HG02981 (cell line): ENCODE measurements around the gene ARMC12.

Experiments used
- ATAC-seq: cut with Tn5 transposase; IDR thresholded peaks from one replicate; pipeline ENCODE4 v1.9.1; 2021; ENCODE audit warnings: mild to moderate bottlenecking, moderate library complexity; ENCODE audit not compliant: unreplicated experiment

ARMC12 gene

GRCh38 chr6:35769211-35769610 lies 32.4 kb downstream of the ARMC12 start:
- no peak for ATAC-seq

- ATAC-seq, result no peak
These were observed 34.5 kb downstream of the ARMC12 start for GRCh38 chr6:35771343-35771627.

- no peak for ATAC-seq
These were observed 37.4 kb downstream of the ARMC12 start for GRCh38 chr6:35774116-35774794.

GRCh38 chr6:35775031-35775430 lies 38.2 kb downstream of the ARMC12 start:
- ATAC-seq, result no peak

- ATAC-seq, result no peak
These were observed 39.8 kb downstream of the ARMC12 start, which contains the start of gene CLPSL2 for GRCh38 chr6:35776364-35777215. Gene CLPSL2, plus strand, starts transcription at chr6:35776598. Its CDS starts 21 bp downstream, at chr6:35776619.

- no peak for ATAC-seq
These were observed 40.7 kb downstream of the ARMC12 start for GRCh38 chr6:35777356-35778102.

- no peak for ATAC-seq
These were observed 41.6 kb downstream of the ARMC12 start for GRCh38 chr6:35778437-35778836.

- ATAC-seq, result no peak
These were observed 43.9 kb downstream of the ARMC12 start, which contains the start of gene CLPSL1 for GRCh38 chr6:35780719-35781118. Gene CLPSL1, plus strand, starts transcription at chr6:35781019. Its CDS starts 92 bp downstream, at chr6:35781111.

GRCh38 chr6:35781290-35781689 lies 44.5 kb downstream of the ARMC12 start:
- ATAC-seq, result no peak

GRCh38 chr6:35782424-35782823 lies 45.6 kb downstream of the ARMC12 start:
- ATAC-seq, result no peak

GRCh38 chr6:35784200-35784599 lies 47.4 kb downstream of the ARMC12 start:
- ATAC-seq, result no peak

GRCh38 chr6:35786272-35786671 lies 49.4 kb downstream of the ARMC12 start:
- no peak for ATAC-seq

GRCh38 chr6:35786810-35787209 lies 50.0 kb downstream of the ARMC12 start:
- no peak for ATAC-seq

- ATAC-seq, result no peak
These were observed 50.7 kb downstream of the ARMC12 start for GRCh38 chr6:35787266-35788218.

- ATAC-seq, result no peak
These were observed 51.7 kb downstream of the ARMC12 start for GRCh38 chr6:35788423-35788982.

GRCh38 chr6:35790683-35791082 lies 53.9 kb downstream of the ARMC12 start:
- no peak for ATAC-seq

GRCh38 chr6:35794536-35795452 lies 58.0 kb downstream of the ARMC12 start:
- ATAC-seq, result no peak

- no peak for ATAC-seq
These were observed 58.7 kb downstream of the ARMC12 start for GRCh38 chr6:35795453-35796071.

GRCh38 chr6:35796236-35796635 lies 59.4 kb downstream of the ARMC12 start:
- no peak for ATAC-seq
